ENCODE data around the gene SCGB2A2. TPM values are rescaled to one million over a fixed set of nuclear protein-coding genes. Genes with fewer than 3 reads are reported as not detected.

SCGB2A2 gene
- total RNA-seq, 1 experiment from 2014 or later = not detected

DNA sequence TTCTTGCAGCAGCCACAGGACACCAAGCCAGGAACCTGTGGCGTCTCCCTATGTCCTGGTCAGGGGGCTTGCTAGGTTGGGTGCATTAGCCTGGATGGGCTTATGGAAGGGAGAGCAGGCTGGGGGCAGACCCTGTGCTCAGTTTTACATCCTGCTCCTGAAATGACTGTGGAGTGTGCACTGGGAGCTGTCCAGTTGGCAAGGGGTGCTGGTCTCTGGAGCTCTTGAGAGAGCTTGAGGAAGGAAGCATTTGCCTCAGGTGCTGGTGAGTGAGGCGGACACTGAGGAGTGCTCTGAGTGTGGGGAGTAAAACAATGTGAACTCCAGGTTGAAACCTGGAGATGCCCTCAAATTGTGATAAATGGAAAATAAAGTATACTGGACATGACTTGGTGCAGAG is 25.5 kb downstream of the SCGB2A2 start:
- ChIA-PET CTCF (no interaction called here), POLR2A (ENCODE audit: unreplicated experiment) (no interaction called here)
- Histone ChIP-seq H3K79me2 (ENCODE audit: low read depth) (no peaks in the 10 kb centered on the region), H2AFZ (no peak overlapping the region), H3F3A (ENCODE audit: insufficient read depth, low read depth) (no peaks in the 10 kb centered on the region), H3K27ac (no peak overlapping the region), H4K20me1 (ENCODE audit: insufficient read depth) (no peaks in the 10 kb centered on the region), H3K9me3 (ENCODE audit: insufficient read depth, low read depth) (no peaks in the 10 kb centered on the region), H3K4me1 (replicated peaks; ENCODE audit: insufficient read depth) (no peaks in the 10 kb centered on the region), H3K4me3 (no peak overlapping the region), H3K27me3 (ENCODE audit: insufficient read depth, low read depth) (peaks cover 64% of the 10 kb centered on the region), H3K36me3 (ENCODE audit: low read depth) (no peaks in the 10 kb centered on the region), H3K9me2 (ENCODE audit: insufficient read depth) (no peaks in the 10 kb centered on the region), H3K4me2 (no peak overlapping the region)
- peak in 1 of 2 experiments; percentile 28 for DNase-seq
- intact Hi-C loops (cut with micrococcal nuclease; ENCODE audit: unreplicated experiment) = no loop called here
- no TSS peak for BruUV-seq (replicated peaks)
- TF ChIP-seq EZH2 (IDR thresholded peaks at IDR 0.05; ENCODE audit: low read depth) (no peak), CTCF (conservative IDR thresholded peaks at IDR 0.05) (no peak)

DNA sequence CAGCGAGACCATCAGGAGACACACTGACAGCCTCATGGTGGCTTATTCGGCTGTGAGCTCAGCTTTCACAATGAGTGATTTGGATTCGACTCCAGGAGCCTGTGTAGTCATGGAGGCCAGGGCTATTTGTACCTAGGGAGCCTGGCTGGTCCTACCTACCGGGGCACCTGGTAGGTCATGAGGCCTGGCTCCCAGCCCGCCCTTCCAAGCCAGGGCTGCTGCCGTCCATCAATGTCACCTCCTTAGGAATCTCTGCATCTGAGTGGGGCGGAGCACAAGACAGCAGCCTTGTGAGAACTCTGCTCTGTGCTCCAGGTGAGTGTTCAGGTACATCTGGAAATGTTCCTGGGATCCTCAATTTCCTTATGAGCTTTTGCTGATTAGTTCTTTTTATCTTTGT is 29.0 kb downstream of the SCGB2A2 start, which contains the start of gene SCGB1D4:
SCGB1D4 (minus strand) TSS at position 101 of the 400 bp plus-strand sequence; CDS start at position 36, 65 bp downstream.
- Histone ChIP-seq H3F3A (ENCODE audit: insufficient read depth, low read depth) (no peaks in the 10 kb centered on the region), H3K27me3 (ENCODE audit: insufficient read depth, low read depth) (peaks cover 88% of the 10 kb centered on the region), H3K4me2 (no peak within 1 kb of the TSS), H3K9me3 (ENCODE audit: insufficient read depth, low read depth) (no peaks in the 10 kb centered on the region), H3K4me3 (no peak within 1 kb of the TSS), H3K79me2 (ENCODE audit: low read depth) (no peaks in the 10 kb centered on the region), H2AFZ (no peak within 1 kb of the TSS), H3K9me2 (ENCODE audit: insufficient read depth) (no peaks in the 10 kb centered on the region), H3K36me3 (ENCODE audit: low read depth) (no peaks in the 10 kb centered on the region), H4K20me1 (ENCODE audit: insufficient read depth) (no peaks in the 10 kb centered on the region), H3K4me1 (replicated peaks; ENCODE audit: insufficient read depth) (no peaks in the 10 kb centered on the region), H3K27ac (no peak within 1 kb of the TSS)
- ChIA-PET POLR2A (ENCODE audit: unreplicated experiment) (interaction anchor here (0.6 kb wide), 1 partner anchor 21 kb away, joined by 3 read pairs; no protein-coding TSS in a partner anchor), CTCF (interaction anchor here (0.6 kb wide), 1 partner anchor 82 kb away, joined by 8 read pairs; no protein-coding TSS in a partner anchor)
- TF ChIP-seq CTCF (conservative IDR thresholded peaks at IDR 0.05) (no peak), EZH2 (IDR thresholded peaks at IDR 0.05; ENCODE audit: low read depth) (no peak)
- no TSS peak for BruUV-seq (replicated peaks)
- intact Hi-C loops (cut with micrococcal nuclease; ENCODE audit: unreplicated experiment) = no loop called here
- no peak for DNase-seq

DNA sequence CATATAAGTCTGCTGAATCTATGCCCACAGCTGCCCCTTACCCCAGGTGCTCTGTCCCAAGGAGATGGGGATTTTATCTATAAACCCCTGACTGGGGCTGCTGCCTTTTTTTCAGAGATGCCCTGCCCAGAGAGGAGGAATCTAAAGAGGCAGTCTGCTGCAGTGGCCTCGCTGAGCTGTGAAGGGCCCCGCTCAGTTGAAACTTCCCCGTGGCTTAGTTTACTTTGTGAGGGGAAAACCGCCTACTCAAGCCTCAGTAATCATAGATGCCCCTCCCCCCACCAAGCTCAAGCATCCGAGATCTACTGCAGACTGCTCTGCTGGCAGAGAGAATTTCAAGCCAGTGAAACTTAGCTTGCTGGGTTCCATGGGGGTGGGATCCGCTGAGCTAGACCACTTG is 36.3 kb downstream of the SCGB2A2 start:
- no peak for DNase-seq
- BruUV-seq (replicated peaks) = no TSS peak
- H3F3A ChIP-seq (ENCODE audit: insufficient read depth, low read depth) = no peaks in the 10 kb centered on the region
- TF ChIP-seq EZH2 (IDR thresholded peaks at IDR 0.05; ENCODE audit: low read depth) (no peak), CTCF (conservative IDR thresholded peaks at IDR 0.05) (no peak)
- CTCF ChIA-PET = no interaction called here
- intact Hi-C loops (cut with micrococcal nuclease; ENCODE audit: unreplicated experiment) = loop anchor here (10.0 kb wide), 1 partner anchor 61 kb away; the partner anchor contains the start of gene SCGB1D2
- no peak overlapping the region for H2AFZ ChIP-seq
- H3K4me2 ChIP-seq = no peak overlapping the region
- H3K27ac ChIP-seq = no peak overlapping the region
- peaks cover 72% of the 10 kb centered on the region for H3K27me3 ChIP-seq (ENCODE audit: insufficient read depth, low read depth)
- H3K9me3 ChIP-seq (ENCODE audit: insufficient read depth, low read depth) = no peaks in the 10 kb centered on the region
- H3K4me3 ChIP-seq = no peak overlapping the region
- H3K4me1 ChIP-seq (replicated peaks; ENCODE audit: insufficient read depth) = no peaks in the 10 kb centered on the region
- no peaks in the 10 kb centered on the region for H3K79me2 ChIP-seq (ENCODE audit: low read depth)
- H4K20me1 ChIP-seq (ENCODE audit: insufficient read depth) = no peaks in the 10 kb centered on the region
- no peaks in the 10 kb centered on the region for H3K9me2 ChIP-seq (ENCODE audit: insufficient read depth)
- no peaks in the 10 kb centered on the region for H3K36me3 ChIP-seq (ENCODE audit: low read depth)
- POLR2A ChIA-PET (ENCODE audit: unreplicated experiment) = interaction anchor here (0.6 kb wide), 1 partner anchor 432 kb away, joined by 3 read pairs; no protein-coding TSS in a partner anchor

All from PC-9 (cell line).